Esophagus muscularis mucosa (tissue), 4 donors: ENCODE results near the gene TBCD. TPM values are rescaled to one million over a fixed set of nuclear protein-coding genes. Genes with fewer than 3 reads are reported as not detected.

Experiments used
- DNase-seq: peaks from one replicate; pipeline ENCODE4 v3.0.0-alpha.2; 2017; ENCODE audit errors: extremely low spot score
- H3K27ac ChIP-seq, 4 donors: fragments of 200-600 bp; sonication (generic); replicated peaks in 1 of 4; 1 replicate in 3 of 4; 2 replicates in 1 of 4; pipeline ENCODE4 v1.5.1; 2016 to 2019; ENCODE audit warnings: mild to moderate bottlenecking in 1 of 4
- H3K27me3 ChIP-seq, 4 donors: fragments of 200-600 bp; sonication (generic); one replicate each; pipeline versions ENCODE4 v1.5.1 to v1.6.0; 2016 to 2019
- H3K36me3 ChIP-seq, 4 donors: fragments of 200-600 bp; sonication (generic); one replicate each; pipeline ENCODE4 v1.5.1; 2016 to 2019
- H3K4me1 ChIP-seq, 4 donors: fragments of 200-600 bp; sonication (generic); one replicate each; pipeline ENCODE4 v1.5.1; 2016 to 2019
- H3K4me3 ChIP-seq, 4 donors: fragments of 200-600 bp; sonication (generic); 1 replicate in 2 of 4; 2 replicates in 2 of 4; pipeline ENCODE4 v1.5.1; 2016 to 2019; ENCODE audit warnings: mild to moderate bottlenecking in 4 of 4, moderate library complexity in 1 of 4
- H3K9me3 ChIP-seq, 4 donors: fragments of 200-600 bp; sonication (generic); 1 replicate in 3 of 4; 2 replicates in 1 of 4; pipeline ENCODE4 v1.5.1; 2016 to 2019
- CTCF ChIP-seq, 3 experiments: fragments of 200-600 bp in 2 of 3; fragments of 450-650 bp in 1 of 3; sonication (generic) in 2 of 3; IDR thresholded peaks; one replicate each; pipeline ENCODE4 v1.5.1; 2017 to 2019; ENCODE audit warnings: antibody characterized with exemption in 3 of 3, mild to moderate bottlenecking in 2 of 3, moderate library complexity in 1 of 3
- EP300 ChIP-seq: sonication (generic); formaldehyde crosslinking; IDR thresholded peaks from one replicate; pipeline ENCODE4 v1.6.1; 2017; ENCODE audit warnings: antibody characterized with exemption
- POLR2A ChIP-seq: fragments of 450-650 bp; IDR thresholded peaks from one replicate; pipeline ENCODE4 v1.6.1; 2017; ENCODE audit warnings: antibody characterized with exemption, moderate library complexity, mild to moderate bottlenecking, low read depth
- POLR2AphosphoS5 ChIP-seq, 2 donors: sonication (generic); formaldehyde crosslinking; IDR thresholded peaks; one replicate each; pipeline ENCODE4 v1.6.1; 2017; ENCODE audit warnings: antibody characterized with exemption in 2 of 2
- WGBS: methylation state at CpG from one replicate; pipeline ENCODE4 v1.1.5; 2018; 5-methylcytosine and 5-hydroxymethylcytosine counted together
- intact Hi-C: fragments of 100-400 bp; cut with DNase I; formaldehyde crosslinking; loops from one replicate; pipeline ENCODE4 v1.15.1; 2023
- total RNA-seq, 4 donors: library from RNA; depleted of rRNA; stranded (reverse); fragments of >200 nt; gene quantifications; one replicate each; pipeline versions ENCODE4 v1.1.0 to v1.2.1, GENCODE V29; 2016

The TBCD gene
- total RNA-seq, 4 donors from 2014 or later, result 38.1 to 56.7 (median 53.6) TPM

GRCh38 chr17:82798752-82799151 is 46.9 kb downstream of the TBCD start:
- intact Hi-C loops, result no loop called here
- 97% methylated on average over 7 of the region's 7 CpGs for WGBS
- Histone ChIP-seq H3K27me3 (no peaks in the 10 kb centered on the region), H3K4me3 (no peak overlapping the region), H3K9me3 (no peaks in the 10 kb centered on the region), H3K36me3 (peaks cover 0 to 47% (median 23%) of the 10 kb centered on the region in 4 donors), H3K4me1 (peaks cover 12 to 34% (median 21%) of the 10 kb centered on the region in 4 donors), H3K27ac (no peak overlapping the region)
- DNase-seq, result no peak
- TF ChIP-seq POLR2A, result no peak
- TF ChIP-seq POLR2AphosphoS5 (IDR thresholded peaks at IDR 0.05), result no peak
- TF ChIP-seq EP300, result no peak
- no peak for TF ChIP-seq CTCF (IDR thresholded peaks at IDR 0.05)

GRCh38 chr17:82799591-82799990 is 47.7 kb downstream of the TBCD start:
- WGBS, result over 99% methylated on average over 16 of the region's 16 CpGs
- intact Hi-C loops, result no loop called here
- peaks cover 0 to 47% (median 23%) of the 10 kb centered on the region in 4 donors for H3K36me3 ChIP-seq

GRCh38 chr17:82800885-82801284 is 49.0 kb downstream of the TBCD start:
- no peak for TF ChIP-seq EP300
- no peak for TF ChIP-seq POLR2AphosphoS5 (IDR thresholded peaks at IDR 0.05)
- TF ChIP-seq POLR2A, result no peak
- no peak for TF ChIP-seq CTCF (IDR thresholded peaks at IDR 0.05)
- Histone ChIP-seq H3K4me3 (no peak overlapping the region), H3K27me3 (no peaks in the 10 kb centered on the region), H3K36me3 (peaks cover 0 to 43% (median 25%) of the 10 kb centered on the region in 4 donors), H3K27ac (no peak overlapping the region), H3K9me3 (no peaks in the 10 kb centered on the region), H3K4me1 (peaks cover 13 to 35% (median 20%) of the 10 kb centered on the region in 4 donors)
- WGBS, result 94% methylated on average over 14 of the region's 15 CpGs
- DNase-seq, result no peak
- intact Hi-C loops, result no loop called here

More at GRCh38 chr17:82799591-82799990, 47.7 kb downstream of the TBCD start:
- DNase-seq, result no peak
- peaks cover 11 to 34% (median 19%) of the 10 kb centered on the region in 4 donors for H3K4me1 ChIP-seq
- H3K27ac ChIP-seq, result no peak overlapping the region
- H3K9me3 ChIP-seq, result no peaks in the 10 kb centered on the region
- TF ChIP-seq POLR2A (no peak), POLR2AphosphoS5 (IDR thresholded peaks at IDR 0.05) (no peak), EP300 (no peak), CTCF (IDR thresholded peaks at IDR 0.05) (no peak)
- H3K27me3 ChIP-seq, result no peaks in the 10 kb centered on the region
- no peak overlapping the region for H3K4me3 ChIP-seq

- peaks cover 19 to 41% (median 24%) of the 10 kb centered on the region in 4 donors for H3K4me1 ChIP-seq
- no peaks in the 10 kb centered on the region for H3K9me3 ChIP-seq
- no peak for DNase-seq
- no peaks in the 10 kb centered on the region for H3K27me3 ChIP-seq
- H3K36me3 ChIP-seq, result peaks cover 0 to 45% (median 30%) of the 10 kb centered on the region in 4 donors
- WGBS, result 94% methylated on average over 61 of the region's 63 CpGs
- TF ChIP-seq POLR2AphosphoS5 (IDR thresholded peaks at IDR 0.05) (no peak), EP300 (no peak), POLR2A (no peak), CTCF (IDR thresholded peaks at IDR 0.05) (no peak)
- no peak overlapping the region for H3K4me3 ChIP-seq
- no peak overlapping the region for H3K27ac ChIP-seq
- intact Hi-C loops, result no loop called here
Observed at GRCh38 chr17:82801377-82801970, 49.6 kb downstream of the TBCD start.
